Measurements from ENCODE around the gene LGALS4.
"Not testable (repeated sequence)": the region's sequence is repeated elsewhere in the genome, so short reads cannot be mapped to it uniquely, and the experiment has no call there.

- TF ChIP-seq CTCF (conservative IDR thresholded peaks at IDR 0.05); EZH2 (IDR thresholded peaks at IDR 0.05; ENCODE audit: low read depth): not testable (repeated sequence)
These were observed 41.2 kb downstream of the LGALS4 start for GRCh38 chr19:38771569-38771968.

All from PC-9 (cell line).